ENCODE results near the gene PHLDA1. TPM values are rescaled to one million over a fixed set of nuclear protein-coding genes. Genes with fewer than 3 reads are reported as not detected.

PHLDA1 gene
- total and polyA plus RNA-seq, 2 donors (not counting 3 experiments of a cell fraction or from before 2014, with no cell fraction given), result 14.1 to 30.8 TPM

GRCh38 chr12:76043377-76043776, 11.8 kb upstream of the PHLDA1 start:
- intact Hi-C loops (cut with micrococcal nuclease), result no loop called here
- Histone ChIP-seq H3K9me3 (replicated peaks; ENCODE audit: control insufficient read depth, insufficient read depth, low read length) (no peaks in the 10 kb centered on the region), H3K4me3 (replicated peaks in 1 of 3; ENCODE audit: insufficient read depth in 1 of 3, low read depth in 1 of 3, low read length in 3 of 3) (no peak overlapping the region), H4K20me1 (replicated peaks; ENCODE audit: control insufficient read depth, extremely low read depth, insufficient read depth, low read length) (no peaks in the 10 kb centered on the region), H3K27ac (ENCODE audit: insufficient read depth, low read depth, low read length) (no peak overlapping the region), H3K4me1 (ENCODE audit: control insufficient read depth, extremely low read depth, insufficient read depth, low read length) (peaks cover 8% of the 10 kb centered on the region), H3K4me2 (ENCODE audit: insufficient read depth, low read length) (no peak overlapping the region), H3K36me3 (ENCODE audit: control insufficient read depth in 2 of 2, extremely low read depth in 1 of 2, insufficient read depth in 2 of 2, low read length in 2 of 2) (peaks cover 0 to 4% of the 10 kb centered on the region in 2 experiments), H3K9me1 (replicated peaks; ENCODE audit: control insufficient read depth, extremely low read depth, insufficient read depth, low read length) (no peaks in the 10 kb centered on the region), H3K9ac (replicated peaks; ENCODE audit: extremely low read depth, insufficient read depth, low read length) (no peak overlapping the region), H3K79me2 (ENCODE audit: control insufficient read depth, insufficient read depth, low read length) (no peaks in the 10 kb centered on the region), H2AFZ (ENCODE audit: low read depth, low read length) (no peak overlapping the region), H3K27me3 (ENCODE audit: control insufficient read depth in 2 of 2, insufficient read depth in 2 of 2, low read length in 2 of 2) (no peaks in the 10 kb centered on the region)
- no peak for TF ChIP-seq JUN (IDR thresholded peaks at IDR 0.05; ENCODE audit: borderline replicate concordance, insufficient read depth, insufficient read length, low read depth)
- no peak for TF ChIP-seq POLR2A (IDR thresholded peaks at IDR 0.05; ENCODE audit: low read depth, low read length)
- no peak for TF ChIP-seq POLR2AphosphoS5 (IDR thresholded peaks at IDR 0.05; ENCODE audit: insufficient read depth, low read depth, low read length)
- TF ChIP-seq EZH2 (IDR thresholded peaks at IDR 0.05; ENCODE audit: borderline replicate concordance, low read depth, low read length, severe bottlenecking), result no peak
- TF ChIP-seq CTCF (IDR thresholded peaks at IDR 0.05; ENCODE audit: extremely low read depth in 1 of 2, insufficient read depth in 1 of 2, low read depth in 1 of 2, low read length in 2 of 2), result no peak
- no peak for TF ChIP-seq GATA2 (IDR thresholded peaks at IDR 0.05; ENCODE audit: insufficient read depth, insufficient read length, low read depth, low read length)
- no peak for TF ChIP-seq MYC (IDR thresholded peaks at IDR 0.05; ENCODE audit: low read depth, low read length)
- no peak for TF ChIP-seq FOS (IDR thresholded peaks at IDR 0.05; ENCODE audit: borderline replicate concordance, insufficient read depth, low read length)
- TF ChIP-seq MAX (IDR thresholded peaks at IDR 0.05; ENCODE audit: insufficient read depth, insufficient read length), result no peak
- BruUV-seq (replicated peaks), result no TSS peak
- CTCF ChIA-PET, result interaction anchor here (0.7 to 1.2 kb wide), 3 partner anchors 11 to 304 kb away, joined by 3 to 5 read pairs (median 4); no protein-coding TSS in a partner anchor
- POLR2A ChIA-PET, result no interaction called here
- dilution Hi-C loops (cut with MboI; ENCODE audit: extremely low pct_ligation_motif_present, low sequenced_read_pairs), result loop anchor here (25.0 kb wide), 1 partner anchor 531 kb away; the partner anchor contains the start of gene KRR1
- no peak for FAIRE-seq
- DNase-seq (ENCODE audit: low read depth, low spot score), result no peak
